DOHH2 (cell line): Measurements from ENCODE around the gene SIDT1.

Source experiments
- CTCF ChIP-seq: fragments of 200-600 bp; sonication (generic); IDR thresholded peaks from one replicate; pipeline ENCODE4 v1.5.1; 2014; ENCODE audit warnings: antibody characterized with exemption, mild to moderate bottlenecking, low read depth, low read length; ENCODE audit not compliant: poor library complexity, severe bottlenecking
- EZH2phosphoT487 ChIP-seq: fragments of 200-600 bp; sonication (generic); IDR thresholded peaks from 2 replicates; pipeline ENCODE4 v1.6.1; 2017; ENCODE audit warnings: borderline replicate concordance, mild to moderate bottlenecking, antibody characterized with exemption, low read length, moderate library complexity, mixed read lengths

- no peak for TF ChIP-seq CTCF
- TF ChIP-seq EZH2phosphoT487, result no peak
These were observed 33.3 kb upstream of the SIDT1 start for GRCh38 chr3:113499081-113499480.
